GM18951 (cell line): ENCODE results near the gene SPP1.
"Not testable (repeated sequence)": the region's sequence is repeated elsewhere in the genome, so short reads cannot be mapped to it uniquely, and the experiment has no call there.

Experiments
- POLR2A ChIP-seq: IDR thresholded peaks from 4 replicates; pipeline ENCODE4 v1.6.1; 2011; ENCODE audit warnings: mild to moderate bottlenecking; ENCODE audit not compliant: insufficient read length, insufficient read depth; ENCODE audit errors: extremely low read depth
- in situ Hi-C: fragments of 300-500 bp; cut with MboI; formaldehyde crosslinking; loops from one replicate; pipeline ENCODE4 v1.12.0; 2022; ENCODE audit warnings: low sequenced_read_pairs, mixed read lengths, inconsistent platforms; ENCODE audit not compliant: unreplicated experiment

SPP1 gene

DNA sequence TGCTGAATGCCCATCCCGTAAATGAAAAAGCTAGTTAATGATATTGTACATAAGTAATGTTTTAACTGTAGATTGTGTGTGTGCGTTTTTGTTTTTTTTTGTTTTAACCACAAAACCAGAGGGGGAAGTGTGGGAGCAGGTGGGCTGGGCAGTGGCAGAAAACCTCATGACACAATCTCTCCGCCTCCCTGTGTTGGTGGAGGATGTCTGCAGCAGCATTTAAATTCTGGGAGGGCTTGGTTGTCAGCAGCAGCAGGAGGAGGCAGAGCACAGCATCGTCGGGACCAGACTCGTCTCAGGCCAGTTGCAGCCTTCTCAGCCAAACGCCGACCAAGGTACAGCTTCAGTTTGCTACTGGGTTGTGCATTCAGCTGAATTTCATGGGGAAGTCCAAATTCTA, at the start of gene SPP1:
TSS of gene SPP1 (plus strand) at position 249 of the 400 bp plus-strand sequence. CDS start 1,182 bp downstream, outside the sequence.
- in situ Hi-C loops, result loop anchor here (10.0 kb wide), 1 partner anchor 121 kb away; no protein-coding TSS in a partner anchor
- TF ChIP-seq POLR2A, result no peak

DNA sequence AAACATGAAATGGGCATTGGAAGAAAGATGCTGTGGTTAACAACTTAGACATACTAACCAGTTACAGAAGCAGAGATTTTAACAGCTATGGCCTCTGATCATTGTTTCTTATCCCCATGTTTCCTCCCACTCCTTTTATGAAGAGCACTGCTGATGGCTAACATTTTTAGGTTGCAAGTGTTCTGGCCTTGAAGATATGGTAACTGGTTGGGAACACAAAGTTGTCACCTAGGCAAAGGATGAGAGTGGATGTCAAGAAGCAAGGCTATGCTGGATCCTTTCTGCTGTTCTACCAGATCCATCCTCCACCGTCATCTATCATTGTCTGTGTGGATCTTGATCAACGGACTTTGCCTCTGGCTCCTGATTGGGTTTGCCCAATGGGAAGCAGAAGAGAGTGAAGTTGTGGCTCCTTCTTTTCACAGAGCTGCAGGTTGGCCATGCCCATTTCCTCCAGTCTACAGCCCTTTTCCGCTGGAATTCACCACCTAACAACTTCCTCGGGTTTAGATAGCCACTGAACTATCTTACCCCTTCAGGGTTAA, 48.9 kb upstream of the SPP1 start:
- in situ Hi-C loops, result no loop called here

GRCh38 chr4:87930629-87931028, 44.9 kb upstream of the SPP1 start:
- in situ Hi-C loops, result no loop called here

More for the DNA sequence above, 48.9 kb upstream of the SPP1 start:
- no peak for TF ChIP-seq POLR2A

GRCh38 chr4:87931932-87932331, 43.6 kb upstream of the SPP1 start:
- in situ Hi-C loops, result no loop called here
- no peak for TF ChIP-seq POLR2A

More at GRCh38 chr4:87930629-87931028, 44.9 kb upstream of the SPP1 start:
- TF ChIP-seq POLR2A, result no peak

DNA sequence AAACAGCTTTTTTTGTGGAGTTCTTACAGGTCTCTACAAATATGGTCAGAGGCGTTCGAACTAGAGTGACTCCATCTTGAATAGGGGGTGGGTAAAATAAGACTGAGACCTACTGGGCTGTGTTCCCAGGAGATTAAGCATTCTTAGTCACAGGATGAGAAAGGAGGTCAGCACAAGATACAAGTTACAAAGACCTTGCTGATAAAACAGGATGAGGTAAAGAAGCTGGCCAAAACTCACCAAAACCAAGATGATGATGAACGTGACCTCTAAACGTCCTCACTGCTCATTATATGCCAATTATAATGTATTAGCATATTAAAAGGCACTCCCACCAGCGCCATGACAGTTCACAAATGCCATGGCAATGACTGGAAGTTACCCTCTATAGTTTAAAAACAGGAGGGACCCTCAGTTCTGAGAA, 42.8 kb upstream of the SPP1 start:
- in situ Hi-C loops, result no loop called here
- no peak for TF ChIP-seq POLR2A

DNA sequence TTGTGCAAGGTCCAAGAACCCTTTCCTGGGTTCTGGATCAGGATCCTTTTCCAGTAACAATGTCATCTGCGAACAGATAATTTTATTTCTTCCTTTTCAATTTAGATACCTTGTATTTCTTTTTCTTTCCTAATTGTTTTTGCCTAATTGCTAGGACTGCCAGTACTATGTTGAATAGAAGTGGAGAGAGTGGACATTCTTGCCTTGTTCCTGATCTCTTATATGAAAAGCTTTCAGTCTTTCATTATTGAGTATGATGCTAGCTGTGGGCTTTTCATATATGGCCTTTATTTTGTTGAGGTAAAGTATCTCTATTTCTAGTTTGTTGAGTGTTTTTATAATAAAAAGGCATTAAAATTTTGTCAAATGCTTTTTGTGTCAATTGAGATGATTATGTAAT, 42.2 kb upstream of the SPP1 start:
- in situ Hi-C loops, result no loop called here
- TF ChIP-seq POLR2A, result no peak

- TF ChIP-seq POLR2A, result no peak
- in situ Hi-C loops, result no loop called here
Observed at GRCh38 chr4:87934157-87934704, 41.3 kb upstream of the SPP1 start.

- in situ Hi-C loops, result no loop called here
Observed at GRCh38 chr4:87934973-87935372, 40.5 kb upstream of the SPP1 start.

GRCh38 chr4:87935954-87936353, 39.6 kb upstream of the SPP1 start:
- in situ Hi-C loops, result not testable (repeated sequence)

More at GRCh38 chr4:87934973-87935372, 40.5 kb upstream of the SPP1 start:
- no peak for TF ChIP-seq POLR2A

DNA sequence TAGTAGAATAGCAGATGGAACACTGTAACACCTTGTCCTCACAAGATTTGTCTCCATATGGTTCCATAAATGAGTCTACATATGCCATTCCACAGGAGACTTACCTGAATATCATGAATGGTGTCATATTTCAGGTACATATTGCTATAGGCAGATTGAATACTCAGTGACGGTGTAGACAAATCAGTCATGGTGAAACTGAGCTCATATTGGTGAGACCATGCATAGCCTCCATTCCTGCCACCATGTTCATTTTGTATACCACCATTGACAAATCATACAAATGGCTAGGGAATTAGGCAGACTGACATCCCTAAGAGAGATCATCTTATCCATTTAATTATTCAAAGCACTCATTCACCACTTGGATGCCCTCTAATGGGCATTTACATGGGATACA, 38.0 kb upstream of the SPP1 start:
- TF ChIP-seq POLR2A, result no peak
- in situ Hi-C loops, result no loop called here

DNA sequence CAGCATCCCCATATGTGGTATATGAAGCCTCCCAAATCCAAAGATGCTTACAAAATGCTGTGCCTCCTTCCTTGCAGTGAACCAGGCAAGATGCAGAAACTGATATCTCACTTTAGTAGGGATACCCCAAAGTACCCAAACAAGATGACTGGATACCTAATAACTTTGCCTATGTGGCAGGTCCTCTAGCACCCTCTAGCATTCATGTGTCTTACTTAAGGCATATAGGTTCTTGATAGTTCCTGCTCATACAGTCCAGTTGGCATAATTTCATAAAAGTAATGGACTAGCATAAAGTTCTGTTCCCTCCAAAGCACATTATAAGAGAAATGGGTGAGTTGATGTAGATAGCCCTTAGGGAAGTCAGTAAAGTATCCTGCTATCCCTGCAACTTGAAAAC, 36.8 kb upstream of the SPP1 start:
- TF ChIP-seq POLR2A, result no peak
- in situ Hi-C loops, result no loop called here

DNA sequence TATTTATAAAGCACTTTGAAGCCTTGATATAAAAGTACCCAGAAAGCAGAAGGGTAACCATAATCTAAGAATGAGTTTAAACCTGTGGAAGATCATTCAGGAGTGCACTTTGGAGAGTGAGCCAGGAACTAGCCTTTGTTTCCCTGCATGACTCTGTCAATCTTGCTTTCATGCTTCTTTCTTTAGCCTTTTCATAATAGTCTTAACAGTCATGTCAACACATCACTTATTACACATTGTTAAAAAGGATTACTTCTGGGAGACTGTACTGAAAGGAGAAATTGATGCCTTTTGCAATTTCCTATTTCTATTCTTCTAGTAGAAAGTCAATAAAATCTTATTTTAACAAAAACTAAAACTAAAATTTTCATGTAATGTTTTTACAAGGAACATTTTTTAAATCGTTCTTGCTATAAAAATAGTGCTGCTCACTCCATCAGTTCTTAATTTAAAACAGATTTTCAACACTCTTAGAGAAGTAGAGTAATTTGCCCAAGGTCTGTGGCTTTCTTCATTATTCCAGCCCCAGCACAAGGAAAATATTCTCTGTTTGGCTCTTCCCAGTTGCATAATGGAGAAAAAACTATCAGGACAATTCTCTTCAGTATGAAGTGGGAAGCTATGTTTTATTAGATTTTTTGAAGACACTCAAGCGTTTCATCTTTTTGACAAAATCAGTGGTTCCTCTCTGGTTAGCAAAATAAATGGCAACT, 35.4 kb upstream of the SPP1 start:
- in situ Hi-C loops, result no loop called here
- no peak for TF ChIP-seq POLR2A

DNA sequence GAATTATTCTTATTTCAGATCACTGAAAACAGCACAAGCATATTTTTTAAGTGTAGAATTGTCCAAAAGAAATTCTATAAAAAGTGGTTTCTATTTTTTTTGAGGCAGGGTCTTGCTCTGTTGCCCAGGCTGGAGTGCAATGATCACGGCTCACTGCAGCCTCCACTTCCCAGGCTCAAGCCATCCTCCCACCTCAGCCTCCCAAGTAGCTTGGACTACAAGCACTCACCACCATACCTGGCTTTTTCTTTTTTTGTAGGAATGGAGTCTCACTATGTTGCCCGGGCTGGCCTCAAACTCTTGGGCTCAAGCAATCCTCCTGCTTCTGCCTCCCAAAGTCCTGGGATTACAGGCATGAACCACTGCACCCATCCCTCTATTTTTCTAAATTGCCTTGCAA, 34.7 kb upstream of the SPP1 start:
- in situ Hi-C loops, result not testable (repeated sequence)
